ENCODE results near the gene DUS1L. TPM values are rescaled to one million over a fixed set of nuclear protein-coding genes. Genes with fewer than 3 reads are reported as not detected.
"Not testable (repeated sequence)": the region's sequence is repeated elsewhere in the genome, so short reads cannot be mapped to it uniquely, and the experiment has no call there.

DUS1L gene
- total RNA-seq, 1 donor from 2014 or later = 35.7 TPM

- DNase-seq = no peak
Observed at GRCh38 chr17:82039695-82040299, 25.8 kb downstream of the DUS1L start.

GRCh38 chr17:82038796-82039409 is 26.7 kb downstream of the DUS1L start:
- not testable (repeated sequence) for DNase-seq

GRCh38 chr17:82037889-82038195 is 27.8 kb downstream of the DUS1L start:
- peak; percentile 69 for DNase-seq

- DNase-seq = peak; percentile 80
Observed at GRCh38 chr17:82037092-82037888, 28.3 kb downstream of the DUS1L start, which contains the start of gene DCXR. DCXR (minus strand) TSS chr17:82037697; CDS start chr17:82037682, 15 bp downstream.

GRCh38 chr17:82036634-82037091 is 28.9 kb downstream of the DUS1L start:
- no peak for DNase-seq

- DNase-seq = no peak
Observed at GRCh38 chr17:82035956-82036633, 29.5 kb downstream of the DUS1L start.

- no peak for DNase-seq
Observed at GRCh38 chr17:82035488-82035887, 30.1 kb downstream of the DUS1L start.

- DNase-seq = no peak
Observed at GRCh38 chr17:82034371-82035011, 31.1 kb downstream of the DUS1L start.

- DNase-seq = no peak
Observed at GRCh38 chr17:82033359-82034085, 32.1 kb downstream of the DUS1L start.

GRCh38 chr17:82031885-82032627 is 33.5 kb downstream of the DUS1L start:
- no peak for DNase-seq

GRCh38 chr17:82031303-82031884 is 34.2 kb downstream of the DUS1L start, which contains the start of gene RAC3:
RAC3 (plus strand) TSS chr17:82031678; CDS start chr17:82031762, 84 bp downstream.
- DNase-seq = no peak

GRCh38 chr17:82030470-82031302 is 34.9 kb downstream of the DUS1L start:
- peak; percentile 77 for DNase-seq

GRCh38 chr17:82029990-82030469 is 35.6 kb downstream of the DUS1L start:
- DNase-seq = no peak

- no peak for DNase-seq
Observed at GRCh38 chr17:82029391-82029790, 36.2 kb downstream of the DUS1L start.

- no peak for DNase-seq
Observed at GRCh38 chr17:82028966-82029365, 36.6 kb downstream of the DUS1L start.

- DNase-seq = no peak
Observed at GRCh38 chr17:82028246-82028645, 37.4 kb downstream of the DUS1L start.

- no peak for DNase-seq
Observed at GRCh38 chr17:82025401-82026107, 40.0 kb downstream of the DUS1L start.

- DNase-seq = no peak
Observed at GRCh38 chr17:82024859-82025258, 40.7 kb downstream of the DUS1L start.

Measured in skin of body (tissue), 2 donors.